HepG2 (cell line): ENCODE measurements around the gene ADIPOR2. TPM values are rescaled to one million over a fixed set of nuclear protein-coding genes. Genes with fewer than 3 reads are reported as not detected.

ENCODE experiments used
- BCL6 ChIP-seq: IDR thresholded peaks from 2 replicates; pipeline ENCODE4 v1.6.1; 2016; ENCODE audit warnings: missing genetic modification reagents, missing compliant biosample characterization
- NFAT5 ChIP-seq: sonication (generic); formaldehyde crosslinking; IDR thresholded peaks from 2 replicates; pipeline ENCODE4 v1.4.0; 2020; ENCODE audit warnings: missing genetic modification reagents
- TEAD3 ChIP-seq: optimal IDR thresholded peaks from 2 replicates; pipeline ENCODE3; 2016; ENCODE audit warnings: borderline replicate concordance
- ZNF124 ChIP-seq: sonication (generic); formaldehyde crosslinking; IDR thresholded peaks from 2 replicates; pipeline ENCODE4 v1.4.0; 2020; ENCODE audit warnings: missing genetic modification reagents
- ZNF780A ChIP-seq: sonication (generic); formaldehyde crosslinking; IDR thresholded peaks from 2 replicates; pipeline ENCODE4 v1.8.0; 2022; ENCODE audit warnings: mild to moderate bottlenecking, missing genetic modification reagents, moderate library complexity
- ZUFSP ChIP-seq: sonication (generic); formaldehyde crosslinking; IDR thresholded peaks from 2 replicates; pipeline ENCODE4 v1.9.0; 2021; ENCODE audit warnings: missing genetic modification reagents, mild to moderate bottlenecking, borderline replicate concordance
- polyA plus RNA-seq, 8 experiments: library from polyadenylated mRNA; depleted of rRNA in 3 of 8; stranded (reverse) in 7 of 8; unstranded in 1 of 8; fragments of >200 nt; fragmentation: Illumina TruSeq in 4 of 8; extraction: Trizol in 4 of 8; gene quantifications; 2 replicates each; pipeline versions ENCODE4 v1.2.1 to v1.2.3, GENCODE V29; 2011 to 2016; ENCODE audit warnings: low read depth in 4 of 8, missing spikeins in 1 of 8, mixed read lengths in 1 of 8; ENCODE audit not compliant: insufficient read depth in 1 of 8
- total RNA-seq, 5 experiments: library from RNA; depleted of rRNA; stranded (reverse); fragments of >200 nt; fragmentation: Illumina TruSeq; extraction: Trizol; gene quantifications; 2 replicates each; pipeline ENCODE4 v1.2.3, GENCODE V29; 2016; ENCODE audit warnings: low read depth in 1 of 5

Gene ADIPOR2
- total and polyA plus RNA-seq, 2 of the 13 experiments (the other 11 are each of a cell fraction or from before 2014, with no cell fraction given): 35.2 to 52.2 TPM

- TF ChIP-seq NFAT5 (CRISPR knock-in tag) (no peak), BCL6 (CRISPR knock-in tag) (peak; percentile 57; the same call in 1 of the 2 replicates), ZNF780A (CRISPR knock-in tag) (no peak), ZNF124 (no peak), ZUFSP (CRISPR knock-in tag) (no peak), TEAD3 (CRISPR knock-in tag) (peak; percentile 40)
Observed at GRCh38 chr12:1825382-1826102, 134.7 kb downstream of the ADIPOR2 start (continued).
